Medulla oblongata (tissue), 1 donor: Measurements from ENCODE around the gene AFMID.
"Not testable (repeated sequence)": the region's sequence is repeated elsewhere in the genome, so short reads cannot be mapped to it uniquely, and the experiment has no call there.

Experiments used
- DNase-seq: peaks from one replicate; pipeline ENCODE4 v3.0.0-alpha.2; 2015; ENCODE audit errors: extremely low spot score

The AFMID gene

DNA sequence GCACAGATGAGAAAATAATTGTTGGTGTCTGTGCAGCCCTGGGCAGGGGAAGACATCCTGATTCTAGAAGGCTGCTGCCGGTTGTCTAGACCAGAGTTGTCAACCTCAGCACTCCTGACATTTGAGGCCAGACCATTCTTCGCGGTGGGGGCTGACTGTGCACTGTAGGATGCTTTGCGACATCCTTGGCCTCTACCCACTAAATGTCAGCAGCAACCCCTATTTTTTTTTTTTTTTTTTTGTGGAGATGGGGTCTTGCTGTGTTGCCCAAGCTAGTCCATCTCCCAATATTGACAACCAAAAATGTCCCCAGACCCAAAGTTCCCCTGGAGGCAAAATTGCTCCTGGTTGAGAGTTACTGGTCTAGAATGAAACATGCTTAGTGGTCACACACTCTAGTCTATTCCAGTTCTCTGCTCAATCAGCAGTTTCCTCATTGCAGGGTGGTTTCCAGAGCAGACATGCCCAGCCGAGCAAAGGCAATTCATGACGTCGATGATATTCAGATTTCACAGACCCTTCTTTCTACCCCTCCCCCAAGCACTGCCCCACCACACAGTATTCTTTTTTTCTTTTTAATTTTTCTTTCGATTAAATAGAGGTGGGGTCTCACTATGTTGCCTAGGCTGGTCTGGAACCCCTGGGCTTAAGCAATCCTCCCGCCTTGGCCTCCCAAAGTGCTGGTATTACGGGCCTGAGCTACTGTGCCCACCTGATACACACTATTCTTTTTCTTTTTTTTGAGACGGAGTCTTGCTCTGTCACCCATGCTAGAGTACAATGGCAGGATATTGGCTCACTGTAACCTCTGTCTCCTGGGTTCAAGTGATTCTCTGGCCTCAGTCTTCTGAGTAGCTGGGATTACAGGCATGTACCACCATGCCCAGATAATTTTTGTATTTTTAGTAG, 32.0 kb upstream of the AFMID start:
- peak; percentile 63 for DNase-seq

DNA sequence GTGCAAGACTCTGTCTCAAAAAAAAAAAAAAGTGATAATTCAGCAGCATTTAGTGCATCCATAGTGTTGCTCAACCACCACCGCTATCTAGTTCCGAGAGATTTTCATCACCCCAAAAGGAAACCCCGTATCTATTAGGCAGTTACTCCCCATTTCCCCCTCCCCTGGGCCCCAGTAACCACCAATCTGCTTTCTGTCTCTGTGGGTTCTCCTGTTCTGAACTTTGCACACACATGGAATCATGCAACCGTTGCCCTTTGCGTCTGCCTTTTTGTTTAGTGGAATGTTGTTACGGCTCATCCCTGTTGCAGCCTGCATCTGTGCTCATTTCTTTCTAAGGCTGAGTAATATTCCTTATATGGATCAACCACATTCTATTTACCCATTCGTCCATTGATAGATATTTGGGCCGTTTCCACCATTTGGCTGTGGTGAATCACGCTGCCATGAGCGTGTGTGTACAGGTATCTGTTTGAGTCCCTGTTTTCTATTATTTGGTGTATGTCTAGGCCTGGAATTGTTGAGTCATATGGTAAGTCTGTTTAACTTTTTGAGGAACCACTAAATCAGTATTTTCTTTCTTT, 27.5 kb upstream of the AFMID start:
- DNase-seq = no peak

DNA sequence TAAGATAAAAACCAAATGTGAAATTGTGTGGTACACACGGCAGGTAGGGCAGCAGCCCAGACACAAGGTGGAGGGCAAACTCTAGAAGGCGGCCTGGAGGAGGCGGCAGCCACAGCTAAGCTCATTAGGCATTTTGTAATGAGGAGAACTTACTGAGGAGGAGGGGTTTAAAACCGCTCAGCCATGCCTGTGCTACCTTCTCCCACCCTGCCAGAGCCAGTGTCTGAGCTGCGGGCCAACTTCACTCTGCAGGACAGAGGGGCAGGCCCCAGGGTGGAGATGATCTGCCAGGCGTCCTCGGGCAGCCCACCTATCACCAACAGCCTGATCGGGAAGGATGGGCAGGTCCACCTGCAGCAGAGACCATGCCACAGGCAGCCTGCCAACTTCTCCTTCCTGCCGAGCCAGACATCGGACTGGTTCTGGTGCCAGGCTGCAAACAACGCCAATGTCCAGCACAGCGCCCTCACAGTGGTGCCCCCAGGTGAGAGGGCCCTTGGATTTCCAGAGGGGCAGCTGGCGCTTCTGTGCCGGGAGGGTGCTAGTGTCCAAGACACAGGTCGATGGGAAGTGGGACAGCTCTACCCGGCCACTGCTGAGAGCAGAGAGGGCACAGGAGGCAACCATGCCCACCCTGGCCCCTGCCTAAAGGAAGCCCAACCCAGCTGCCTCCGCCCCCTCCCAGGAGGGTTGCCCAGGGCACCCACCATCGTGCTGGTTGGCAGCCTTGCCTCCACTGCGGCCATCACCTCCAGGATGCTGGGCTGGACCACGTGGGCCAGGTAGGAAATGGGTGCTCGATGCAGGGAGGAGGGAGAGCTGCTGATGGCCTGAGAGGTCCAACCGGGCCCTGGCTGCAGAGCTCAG, 23.0 kb upstream of the AFMID start:
- DNase-seq = no peak

DNA sequence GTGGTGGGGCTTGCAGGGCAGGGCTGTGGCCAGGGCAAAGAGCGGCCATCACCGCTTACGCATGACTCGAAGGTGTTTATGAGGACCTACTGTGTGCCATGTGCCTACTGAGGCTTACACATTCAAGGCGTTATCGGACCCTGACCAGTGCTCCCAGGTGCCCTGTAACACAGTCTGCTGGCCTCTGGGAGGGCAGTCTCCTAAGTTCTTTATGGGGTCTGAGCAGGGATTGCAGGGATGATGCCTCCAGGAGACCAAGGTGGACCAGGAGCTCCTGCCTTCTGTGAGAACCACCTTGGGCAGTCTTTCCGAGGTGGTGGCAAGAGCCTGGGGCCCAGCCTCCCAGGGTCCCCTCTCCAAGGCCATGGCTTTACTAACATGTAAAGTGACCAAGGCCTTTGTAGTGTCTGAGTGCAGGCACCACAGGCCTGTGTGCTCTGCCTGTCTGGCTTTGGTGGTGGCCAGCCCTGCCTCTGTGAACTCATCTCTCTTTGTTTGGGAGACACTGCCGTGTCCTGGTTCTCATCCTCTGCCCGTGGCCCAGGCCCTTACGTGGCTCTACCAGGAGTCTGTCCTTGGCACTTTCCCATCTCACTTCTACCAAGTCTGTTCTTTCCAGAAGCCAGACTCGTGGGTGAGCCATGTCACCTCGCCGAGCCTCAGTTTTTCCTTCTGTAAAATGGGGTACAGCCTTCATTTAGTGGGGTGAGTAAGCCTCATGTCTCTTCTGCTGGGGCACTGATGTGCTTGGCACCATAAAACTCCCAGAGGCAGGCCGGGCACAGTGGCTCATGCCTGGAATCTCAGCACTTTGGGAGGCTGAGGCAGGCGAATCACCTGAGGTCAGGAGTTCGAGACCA, 22.2 kb upstream of the AFMID start:
- no peak for DNase-seq

DNA sequence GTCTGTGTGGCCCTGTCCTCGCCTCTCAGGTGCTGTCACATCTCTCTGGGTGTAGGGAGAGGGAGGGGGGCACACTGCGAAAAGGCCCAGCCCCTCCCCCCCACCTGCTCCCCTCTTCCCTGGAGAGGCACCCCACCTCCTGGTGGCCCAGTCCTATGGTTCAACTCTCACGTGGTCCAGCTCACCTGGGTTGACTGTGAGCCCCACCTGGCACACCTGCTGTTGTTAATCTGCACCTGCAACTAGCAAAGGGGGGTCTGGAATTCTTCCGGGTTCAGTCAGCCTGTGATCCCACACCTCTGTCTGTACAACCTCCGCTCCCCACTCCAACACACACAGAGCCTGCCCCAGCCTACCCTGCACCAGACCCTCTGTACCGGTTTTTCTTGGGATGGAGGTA, 20.7 kb upstream of the AFMID start:
- no peak for DNase-seq

DNA sequence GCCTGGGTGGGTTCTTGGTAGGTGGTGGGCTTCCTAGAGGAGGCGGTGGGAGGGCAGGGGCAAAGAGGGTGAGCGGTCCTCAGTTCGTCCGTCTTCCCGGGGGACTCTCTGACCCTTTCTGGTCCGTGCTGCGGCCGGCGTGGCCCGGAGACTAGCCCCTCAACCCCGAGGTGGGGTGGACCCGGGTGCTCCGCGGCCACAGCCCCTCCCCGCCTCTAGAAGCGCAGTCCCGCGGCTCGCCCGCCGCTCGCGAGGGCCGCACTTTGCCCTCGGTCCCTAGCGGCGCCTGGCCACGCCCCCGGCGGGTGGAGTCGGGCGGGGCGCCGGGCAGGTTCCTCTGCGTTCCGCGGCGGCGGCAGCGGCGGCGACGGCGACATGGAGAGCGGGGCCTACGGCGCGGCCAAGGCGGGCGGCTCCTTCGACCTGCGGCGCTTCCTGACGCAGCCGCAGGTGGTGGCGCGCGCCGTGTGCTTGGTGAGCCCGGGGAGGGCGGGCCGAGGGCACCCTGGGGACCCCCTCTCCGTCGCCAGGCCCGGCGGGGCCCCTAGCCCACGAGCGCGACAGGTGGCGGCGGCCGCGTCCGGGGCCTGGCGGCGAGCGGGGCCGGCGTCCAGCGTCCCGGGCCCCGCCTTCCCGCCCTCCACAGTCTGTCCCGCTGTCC, 18.8 kb upstream of the AFMID start, which contains the start of gene SYNGR2:
SYNGR2 (plus strand) TSS at position 340 of the 661 bp plus-strand sequence; CDS start at position 376, 36 bp downstream.
- DNase-seq = peak; percentile 79

DNA sequence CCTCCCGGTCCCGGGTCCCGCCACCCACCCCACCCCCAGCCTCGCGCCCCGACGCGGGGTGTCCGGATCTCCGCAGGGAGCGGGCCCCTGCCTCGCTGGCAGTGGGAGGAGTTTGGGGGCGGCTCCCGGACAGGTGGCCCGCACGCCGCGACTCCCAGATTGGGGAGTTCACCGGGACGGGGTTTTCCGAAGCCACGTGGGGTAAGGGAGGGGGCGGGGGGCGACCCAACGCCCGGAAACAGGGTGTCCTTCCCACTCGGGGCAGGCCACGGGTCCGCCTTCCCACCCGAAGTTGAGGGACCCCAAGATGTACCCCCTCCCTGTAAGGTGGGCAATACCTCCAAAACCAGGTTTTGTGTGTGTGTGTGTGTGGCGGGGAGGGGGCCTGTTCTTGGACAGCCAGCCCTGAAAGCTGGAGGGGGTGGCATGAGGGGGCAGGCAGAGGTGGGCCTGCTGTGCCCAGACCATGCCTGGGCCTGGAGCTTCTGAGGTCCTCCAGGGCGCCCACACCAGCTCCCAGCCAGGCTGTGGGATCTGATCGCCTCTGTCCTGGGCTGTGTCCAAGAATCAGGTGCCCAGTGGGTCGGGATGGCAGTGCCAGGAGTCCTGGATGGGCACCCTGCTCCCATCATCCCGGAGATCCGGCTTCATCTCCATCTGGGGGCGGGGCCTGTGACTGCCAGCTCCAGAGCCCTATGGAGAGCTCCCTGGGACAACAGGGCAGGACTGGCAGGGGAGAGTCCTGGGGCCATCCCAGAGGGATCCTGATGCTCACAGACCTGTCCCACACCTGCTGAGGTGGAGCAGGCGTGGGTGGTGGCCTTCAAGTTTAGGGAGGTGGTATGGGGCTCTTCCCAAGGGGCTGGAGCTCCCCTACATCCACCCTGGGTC, 18.0 kb upstream of the AFMID start:
- DNase-seq = peak; percentile 76

DNA sequence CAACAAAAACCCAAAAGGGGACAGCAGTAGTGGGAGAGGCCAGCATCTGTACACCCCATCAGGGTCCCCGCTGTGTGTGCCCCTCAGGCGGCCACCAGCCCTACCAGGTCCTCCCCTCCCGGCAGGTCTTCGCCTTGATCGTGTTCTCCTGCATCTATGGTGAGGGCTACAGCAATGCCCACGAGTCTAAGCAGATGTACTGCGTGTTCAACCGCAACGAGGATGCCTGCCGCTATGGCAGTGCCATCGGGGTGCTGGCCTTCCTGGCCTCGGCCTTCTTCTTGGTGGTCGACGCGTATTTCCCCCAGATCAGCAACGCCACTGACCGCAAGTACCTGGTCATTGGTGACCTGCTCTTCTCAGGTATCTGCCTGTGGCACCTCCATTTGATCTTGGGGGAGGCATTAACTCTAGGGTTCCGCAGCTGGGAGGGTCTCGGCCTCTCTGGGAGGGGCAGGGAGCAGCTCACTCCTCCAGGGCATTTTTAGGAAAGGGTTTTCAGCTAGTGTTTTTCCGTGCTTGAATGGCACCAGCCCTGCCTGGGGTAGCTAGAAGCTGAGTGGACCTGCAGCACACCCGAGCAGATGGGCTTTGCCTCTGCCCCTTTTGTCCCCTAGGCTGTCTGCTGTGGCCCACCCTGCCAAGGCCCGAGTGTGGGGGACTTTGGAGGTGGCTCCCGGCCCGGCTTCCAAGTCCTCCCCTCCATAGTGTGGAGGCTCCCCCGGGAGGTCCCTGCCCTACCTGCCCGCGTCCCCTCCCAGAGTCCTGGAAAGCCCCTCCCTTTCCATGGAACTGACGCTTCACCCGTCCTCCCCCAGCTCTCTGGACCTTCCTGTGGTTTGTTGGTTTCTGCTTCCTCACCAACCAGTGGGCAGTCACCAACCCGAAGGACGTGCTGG, 16.2 kb upstream of the AFMID start:
- no peak for DNase-seq

DNA sequence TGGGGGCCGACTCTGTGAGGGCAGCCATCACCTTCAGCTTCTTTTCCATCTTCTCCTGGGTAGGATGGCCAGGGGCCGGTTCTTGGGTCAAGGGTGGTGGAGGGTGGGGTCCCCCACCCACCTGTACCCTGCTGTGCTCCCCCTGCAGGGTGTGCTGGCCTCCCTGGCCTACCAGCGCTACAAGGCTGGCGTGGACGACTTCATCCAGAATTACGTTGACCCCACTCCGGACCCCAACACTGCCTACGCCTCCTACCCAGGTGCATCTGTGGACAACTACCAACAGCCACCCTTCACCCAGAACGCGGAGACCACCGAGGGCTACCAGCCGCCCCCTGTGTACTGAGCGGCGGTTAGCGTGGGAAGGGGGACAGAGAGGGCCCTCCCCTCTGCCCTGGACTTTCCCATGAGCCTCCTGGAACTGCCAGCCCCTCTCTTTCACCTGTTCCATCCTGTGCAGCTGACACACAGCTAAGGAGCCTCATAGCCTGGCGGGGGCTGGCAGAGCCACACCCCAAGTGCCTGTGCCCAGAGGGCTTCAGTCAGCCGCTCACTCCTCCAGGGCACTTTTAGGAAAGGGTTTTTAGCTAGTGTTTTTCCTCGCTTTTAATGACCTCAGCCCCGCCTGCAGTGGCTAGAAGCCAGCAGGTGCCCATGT, 15.4 kb upstream of the AFMID start:
- not testable (repeated sequence) for DNase-seq

DNA sequence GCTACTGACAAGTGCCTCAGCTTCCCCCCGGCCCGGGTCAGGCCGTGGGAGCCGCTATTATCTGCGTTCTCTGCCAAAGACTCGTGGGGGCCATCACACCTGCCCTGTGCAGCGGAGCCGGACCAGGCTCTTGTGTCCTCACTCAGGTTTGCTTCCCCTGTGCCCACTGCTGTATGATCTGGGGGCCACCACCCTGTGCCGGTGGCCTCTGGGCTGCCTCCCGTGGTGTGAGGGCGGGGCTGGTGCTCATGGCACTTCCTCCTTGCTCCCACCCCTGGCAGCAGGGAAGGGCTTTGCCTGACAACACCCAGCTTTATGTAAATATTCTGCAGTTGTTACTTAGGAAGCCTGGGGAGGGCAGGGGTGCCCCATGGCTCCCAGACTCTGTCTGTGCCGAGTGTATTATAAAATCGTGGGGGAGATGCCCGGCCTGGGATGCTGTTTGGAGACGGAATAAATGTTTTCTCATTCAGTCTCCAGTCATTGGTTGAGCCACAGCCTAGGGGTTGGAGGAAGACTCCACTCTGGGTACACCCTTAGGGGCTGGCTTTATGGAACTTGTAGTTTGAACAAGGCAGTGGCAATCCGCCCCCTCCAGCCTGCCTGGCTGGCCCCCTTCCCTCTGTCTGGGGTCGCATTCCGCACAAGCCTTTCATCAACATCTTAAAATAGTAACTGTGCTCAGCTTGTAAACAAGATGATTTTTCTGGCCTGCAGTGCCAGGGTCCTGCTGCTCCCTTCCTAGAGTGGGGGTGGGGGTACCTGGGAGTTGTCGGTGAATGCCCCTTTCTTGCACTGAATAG, 14.7 kb upstream of the AFMID start:
- DNase-seq = peak; percentile 28

DNA sequence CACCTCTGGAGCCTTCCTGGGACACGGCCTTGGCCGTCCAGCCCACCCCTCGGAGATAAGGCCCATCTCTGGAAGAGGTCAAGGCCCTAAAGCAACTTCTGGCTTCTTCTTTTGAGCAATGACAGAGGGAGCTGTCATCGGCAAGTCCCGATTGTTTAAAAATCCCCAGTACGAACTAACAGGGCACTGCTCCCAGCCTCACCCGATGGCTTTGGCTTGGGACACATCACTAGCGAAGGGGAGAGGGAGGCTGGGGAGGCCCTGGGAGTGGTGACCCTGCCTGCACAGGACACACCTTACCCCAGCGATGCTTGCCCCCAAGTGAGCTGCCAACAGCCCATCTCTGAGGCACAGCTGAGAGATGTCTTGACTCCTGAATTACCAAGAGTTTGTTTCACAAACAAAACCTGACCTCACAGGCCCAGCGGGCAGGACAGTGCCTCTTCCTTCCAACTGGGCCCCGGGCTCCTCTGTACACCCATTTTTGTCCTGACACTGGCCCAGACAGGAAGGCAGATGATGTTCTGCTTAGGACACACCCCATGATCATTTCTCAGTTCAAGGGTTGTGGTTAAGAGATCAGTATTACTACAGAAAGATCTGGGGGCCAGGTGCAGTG, 14.0 kb upstream of the AFMID start:
- DNase-seq = no peak

DNA sequence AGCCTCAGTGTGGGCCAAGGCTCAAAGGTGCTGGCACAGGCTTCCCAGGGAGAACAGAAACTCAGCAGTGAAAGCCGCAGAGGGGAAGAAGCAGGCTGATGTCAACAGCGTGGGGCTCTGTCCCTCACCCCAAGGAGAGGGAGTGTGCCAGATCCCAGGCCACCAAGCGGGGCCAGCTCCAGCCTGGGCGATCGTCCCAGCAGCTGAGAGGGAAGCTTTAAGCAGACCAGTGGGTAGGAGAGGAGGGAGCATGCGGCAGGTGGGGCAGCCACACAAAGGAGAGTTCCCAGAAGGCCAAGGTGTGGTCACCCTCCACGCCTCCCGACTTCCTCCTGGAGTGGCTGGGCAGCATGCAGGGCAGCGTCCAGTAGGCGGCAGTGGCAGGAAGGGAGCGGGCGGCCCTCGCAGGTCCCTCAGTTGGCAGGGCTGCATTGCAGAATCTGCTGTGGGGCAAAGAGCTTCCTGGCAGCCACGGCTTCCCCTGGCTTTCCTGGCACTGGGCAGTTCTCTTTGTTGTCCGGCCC, 12.8 kb upstream of the AFMID start:
- peak; percentile 91 for DNase-seq

DNA sequence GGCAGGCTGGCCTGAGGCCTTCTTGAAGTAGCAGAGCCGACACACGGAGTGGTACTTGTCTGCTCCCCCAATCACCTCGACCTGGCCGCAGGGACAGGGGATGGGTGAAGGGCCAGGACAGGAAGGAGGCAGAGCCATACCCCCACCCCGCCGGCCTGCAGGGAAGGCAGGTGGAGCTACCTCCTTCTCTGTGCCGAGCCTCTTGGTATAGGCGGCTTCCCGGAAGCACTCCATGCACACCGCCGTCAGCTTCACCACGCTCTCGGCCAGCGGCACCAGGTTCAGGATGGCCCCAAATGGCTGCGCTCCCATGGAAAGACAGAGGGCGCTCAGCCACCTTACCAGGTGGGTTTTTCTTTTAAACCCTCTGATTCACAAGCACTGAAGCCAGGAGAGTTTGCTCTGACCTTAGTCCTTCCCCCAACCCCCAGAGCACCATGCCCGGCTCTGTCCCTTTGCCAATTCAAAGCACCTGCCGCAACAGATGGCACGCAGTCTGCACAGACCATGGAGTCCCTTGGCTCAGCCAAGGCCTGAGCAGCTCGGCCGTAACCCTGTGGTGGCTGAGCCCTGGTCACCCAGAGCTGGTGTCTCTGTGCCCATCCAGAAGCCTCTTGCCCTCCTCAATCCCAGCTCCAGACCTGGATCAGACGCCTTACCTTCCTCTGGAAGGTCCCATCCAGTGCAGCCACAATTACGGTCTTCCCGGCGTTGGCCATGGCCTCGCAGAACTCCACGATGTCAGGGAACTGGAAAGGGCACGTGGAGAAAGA, 12.1 kb upstream of the AFMID start:
- DNase-seq = no peak

DNA sequence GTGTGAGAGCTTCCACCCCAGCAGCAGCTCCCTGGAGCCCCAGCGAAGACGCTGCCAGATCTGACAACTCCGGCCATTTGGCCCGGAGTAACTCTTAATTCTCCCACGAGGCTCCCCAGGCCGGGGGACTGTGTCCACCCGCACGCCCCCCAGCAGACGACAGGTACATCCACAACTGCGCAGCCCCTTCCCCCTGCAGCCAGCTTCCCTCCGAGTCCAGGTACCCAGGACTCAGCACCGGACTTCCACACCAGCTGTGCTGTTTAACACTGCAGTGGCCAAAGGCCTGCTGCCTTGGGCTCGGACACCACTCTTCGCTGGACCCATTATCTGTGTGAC, 11.6 kb upstream of the AFMID start:
- DNase-seq = no peak

DNA sequence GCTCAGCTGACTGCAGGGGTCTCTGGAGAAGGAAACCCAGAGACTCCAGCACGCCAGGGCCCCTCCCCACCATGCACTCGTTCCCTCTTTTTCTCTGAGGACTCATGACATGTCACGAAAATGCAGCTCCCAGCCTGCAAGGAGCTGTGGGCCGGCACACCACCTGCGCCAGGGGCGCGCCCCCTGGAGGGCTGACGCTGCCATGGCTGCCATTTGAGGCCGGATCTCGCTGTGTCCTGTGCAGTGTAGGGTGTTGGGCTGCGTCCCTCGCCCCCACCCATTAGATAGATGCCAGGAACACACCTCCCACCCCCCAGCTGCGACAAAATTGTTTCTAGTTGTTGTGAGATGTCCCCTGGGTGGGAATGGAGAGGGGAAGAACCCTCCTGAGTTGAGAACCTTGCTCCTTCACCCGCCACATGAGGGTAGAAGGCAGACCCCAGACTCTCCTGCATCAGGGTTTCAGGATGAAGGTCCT, 10.6 kb upstream of the AFMID start:
- DNase-seq = peak; percentile 72

DNA sequence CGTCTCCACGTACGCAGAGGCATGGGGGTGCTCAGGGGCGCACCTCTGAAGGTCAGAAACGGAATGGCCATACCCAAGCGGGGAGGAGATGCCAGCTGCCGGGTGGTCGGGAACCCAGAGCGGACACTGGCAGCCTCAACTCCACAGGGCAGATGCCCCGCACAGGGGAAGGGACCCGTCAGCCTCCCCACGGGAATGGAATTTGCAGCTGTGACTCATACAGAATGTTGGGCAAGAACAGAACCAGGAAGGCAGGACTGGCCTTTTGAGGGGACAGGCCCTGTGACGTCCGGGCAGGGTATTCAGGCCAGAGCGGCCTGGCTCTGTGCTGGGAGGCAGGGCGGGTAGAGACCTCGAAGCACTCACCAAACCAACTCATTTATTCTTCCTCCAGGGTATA, 7.8 kb upstream of the AFMID start:
- DNase-seq = no peak
